WTC11 (cell line): ENCODE measurements around the gene NCSTN.

Source experiments
- CTCF ChIP-seq: fragments of 200-600 bp; IDR thresholded peaks from 2 replicates; pipeline ENCODE4 v1.8.0; 2022; ENCODE audit warnings: antibody characterized with exemption
- E2F5 ChIP-seq: sonication (generic); formaldehyde crosslinking; IDR thresholded peaks from 2 replicates; pipeline ENCODE4 v1.8.1; 2022; ENCODE audit warnings: mild to moderate bottlenecking, moderate library complexity, missing genetic modification reagents
- MAX ChIP-seq: sonication (generic); formaldehyde crosslinking; IDR thresholded peaks from 2 replicates; pipeline ENCODE4 v1.8.0; 2022; ENCODE audit warnings: mild to moderate bottlenecking, missing genetic modification reagents
- SMAD3 ChIP-seq: sonication (generic); formaldehyde crosslinking; IDR thresholded peaks from 2 replicates; pipeline ENCODE4 v1.8.0; 2022; ENCODE audit warnings: missing genetic modification reagents, mild to moderate bottlenecking, borderline replicate concordance
- ZNF232 ChIP-seq: sonication (generic); formaldehyde crosslinking; IDR thresholded peaks from 2 replicates; pipeline ENCODE4 v1.8.0; 2022; ENCODE audit warnings: mild to moderate bottlenecking, missing genetic modification reagents

DNA sequence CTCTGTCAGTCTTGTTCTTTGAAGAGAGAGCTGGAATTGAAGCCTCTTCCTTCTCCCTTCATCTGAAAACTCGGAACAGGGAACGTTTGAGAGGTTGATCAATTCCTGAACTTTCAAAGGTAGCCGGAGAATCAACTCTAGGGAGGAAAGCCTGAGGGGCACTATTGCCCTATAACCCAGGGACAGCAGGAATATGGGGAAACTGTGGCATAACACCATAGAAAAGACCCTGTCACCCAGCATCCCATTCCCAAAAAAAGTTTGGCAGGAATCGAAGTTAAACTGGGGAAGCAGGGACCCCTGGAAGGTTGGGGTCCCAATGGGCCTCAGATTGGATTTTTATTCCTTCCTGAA lies 18.6 kb downstream of the NCSTN start:
- TF ChIP-seq E2F5 (no peak), MAX (no peak), CTCF (no peak), ZNF232 (CRISPR knock-in tag) (no peak), SMAD3 (CRISPR knock-in tag) (no peak)
